HG03457 (cell line): ENCODE results near the gene PSORS1C1.
"Not testable (repeated sequence)": the region's sequence is repeated elsewhere in the genome, so short reads cannot be mapped to it uniquely, and the experiment has no call there.

Experiments used
- ATAC-seq: cut with Tn5 transposase; IDR thresholded peaks from one replicate; pipeline ENCODE4 v1.9.1; 2021; ENCODE audit warnings: moderate number of reproducible peaks; ENCODE audit not compliant: unreplicated experiment

The PSORS1C1 gene

GRCh38 chr6:31114541-31114878, at the start of gene PSORS1C1:
PSORS1C1 (plus strand) TSS chr6:31114800; CDS start chr6:31129633, 14,833 bp downstream.
- ATAC-seq: no peak

GRCh38 chr6:31065556-31065955, 49.0 kb upstream of the PSORS1C1 start:
- ATAC-seq: no peak

GRCh38 chr6:31067028-31067427, 47.6 kb upstream of the PSORS1C1 start:
- ATAC-seq: not testable (repeated sequence)

- not testable (repeated sequence) for ATAC-seq
Observed at GRCh38 chr6:31067891-31068668, 46.5 kb upstream of the PSORS1C1 start.

- ATAC-seq: no peak
Observed at GRCh38 chr6:31068669-31069340, 45.8 kb upstream of the PSORS1C1 start.

- no peak for ATAC-seq
Observed at GRCh38 chr6:31070711-31071197, 43.8 kb upstream of the PSORS1C1 start.

- no peak for ATAC-seq
Observed at GRCh38 chr6:31074401-31074800, 40.2 kb upstream of the PSORS1C1 start.

- no peak for ATAC-seq
Observed at GRCh38 chr6:31075528-31075927, 39.1 kb upstream of the PSORS1C1 start.

- ATAC-seq: no peak
Observed at GRCh38 chr6:31076611-31077010, 38.0 kb upstream of the PSORS1C1 start.

GRCh38 chr6:31079656-31080261, 34.8 kb upstream of the PSORS1C1 start:
- no peak for ATAC-seq

GRCh38 chr6:31081872-31082271, 32.7 kb upstream of the PSORS1C1 start:
- no peak for ATAC-seq

- ATAC-seq: no peak
Observed at GRCh38 chr6:31083742-31084354, 30.8 kb upstream of the PSORS1C1 start.

GRCh38 chr6:31086788-31087440, 27.7 kb upstream of the PSORS1C1 start:
- no peak for ATAC-seq

GRCh38 chr6:31087494-31088089, 27.0 kb upstream of the PSORS1C1 start:
- ATAC-seq: no peak

GRCh38 chr6:31090275-31090972, 24.2 kb upstream of the PSORS1C1 start:
- ATAC-seq: no peak

GRCh38 chr6:31090973-31091364, 23.6 kb upstream of the PSORS1C1 start:
- no peak for ATAC-seq

GRCh38 chr6:31091680-31092079, 22.9 kb upstream of the PSORS1C1 start:
- ATAC-seq: no peak

- no peak for ATAC-seq
Observed at GRCh38 chr6:31092238-31092637, 22.4 kb upstream of the PSORS1C1 start.

- no peak for ATAC-seq
Observed at GRCh38 chr6:31092769-31093505, 21.7 kb upstream of the PSORS1C1 start.
